22Rv1 (cell line): ENCODE measurements around the gene MIEN1.

Experiments used
- H3K27ac ChIP-seq: fragments of 450-650 bp; 2 replicates; pipeline ENCODE4 v1.5.1; 2017
- ZFX ChIP-seq: fragments of 450-650 bp; IDR thresholded peaks from 2 replicates; pipeline ENCODE4 v1.6.1; 2017; ENCODE audit warnings: antibody characterized with exemption, borderline replicate concordance
- TF ChIP-seq, protein P1 (sequence below): fragments of 450-650 bp; IDR thresholded peaks from 2 replicates; pipeline ENCODE4 v1.5.1; 2017; ENCODE audit warnings: mild to moderate bottlenecking

MIEN1 gene

DNA sequence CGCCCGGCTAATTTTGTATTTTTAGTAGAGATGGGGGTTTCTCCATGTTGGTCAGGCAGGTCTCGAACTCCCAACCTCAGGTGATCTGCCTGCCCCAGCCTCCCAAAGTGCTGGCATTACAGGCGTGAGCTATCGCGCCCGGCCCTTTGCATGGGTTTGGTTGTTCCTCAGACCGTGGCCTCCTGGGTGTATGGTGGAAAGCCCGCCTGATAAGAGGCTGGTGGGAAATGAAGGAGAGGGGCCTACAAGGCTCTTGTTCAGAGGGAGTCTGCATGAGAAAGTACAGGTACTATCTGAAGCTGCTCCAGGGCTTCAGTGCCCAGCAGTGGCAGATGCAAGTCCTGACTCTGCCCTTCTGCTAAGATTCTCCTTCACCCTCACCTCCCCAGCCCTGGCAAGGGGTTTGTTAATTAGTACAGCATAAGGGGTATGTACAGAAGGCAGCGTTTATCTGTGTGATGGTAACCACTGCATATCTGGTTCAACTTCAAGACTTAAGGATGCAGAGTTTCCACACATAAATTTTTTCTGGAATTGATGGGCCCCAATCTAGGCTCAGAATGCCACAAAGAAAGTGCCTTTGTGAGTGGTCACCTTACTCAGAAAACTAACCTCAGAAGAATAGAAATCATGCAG, 31.6 kb upstream of the MIEN1 start:
- TF ChIP-seq, protein P1, sequence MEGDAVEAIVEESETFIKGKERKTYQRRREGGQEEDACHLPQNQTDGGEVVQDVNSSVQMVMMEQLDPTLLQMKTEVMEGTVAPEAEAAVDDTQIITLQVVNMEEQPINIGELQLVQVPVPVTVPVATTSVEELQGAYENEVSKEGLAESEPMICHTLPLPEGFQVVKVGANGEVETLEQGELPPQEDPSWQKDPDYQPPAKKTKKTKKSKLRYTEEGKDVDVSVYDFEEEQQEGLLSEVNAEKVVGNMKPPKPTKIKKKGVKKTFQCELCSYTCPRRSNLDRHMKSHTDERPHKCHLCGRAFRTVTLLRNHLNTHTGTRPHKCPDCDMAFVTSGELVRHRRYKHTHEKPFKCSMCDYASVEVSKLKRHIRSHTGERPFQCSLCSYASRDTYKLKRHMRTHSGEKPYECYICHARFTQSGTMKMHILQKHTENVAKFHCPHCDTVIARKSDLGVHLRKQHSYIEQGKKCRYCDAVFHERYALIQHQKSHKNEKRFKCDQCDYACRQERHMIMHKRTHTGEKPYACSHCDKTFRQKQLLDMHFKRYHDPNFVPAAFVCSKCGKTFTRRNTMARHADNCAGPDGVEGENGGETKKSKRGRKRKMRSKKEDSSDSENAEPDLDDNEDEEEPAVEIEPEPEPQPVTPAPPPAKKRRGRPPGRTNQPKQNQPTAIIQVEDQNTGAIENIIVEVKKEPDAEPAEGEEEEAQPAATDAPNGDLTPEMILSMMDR, result no peak
- no peak for TF ChIP-seq ZFX
- H3K27ac ChIP-seq, result no peak overlapping the region

DNA sequence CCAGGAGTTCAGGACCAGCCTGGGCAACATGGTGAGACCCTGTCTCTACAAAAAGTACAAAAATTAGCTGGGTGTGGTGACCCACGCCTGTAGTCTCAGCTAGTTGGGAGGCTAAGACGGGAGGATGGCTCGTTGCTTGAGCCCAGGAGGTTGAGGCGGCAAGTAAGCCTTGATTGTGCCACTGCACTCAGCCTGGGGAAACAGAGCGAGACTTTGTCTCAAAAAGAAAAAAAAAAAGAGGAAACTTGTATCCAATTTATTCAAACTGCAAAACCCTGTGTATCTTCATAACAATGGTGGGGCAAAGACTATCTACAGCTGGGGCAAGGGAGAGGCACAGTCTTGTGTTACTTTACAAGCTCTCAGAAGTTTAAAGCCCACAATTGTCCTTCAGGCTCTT, 28.9 kb upstream of the MIEN1 start:
- H3K27ac ChIP-seq, result no peak overlapping the region
- TF ChIP-seq ZFX, result no peak
- TF ChIP-seq, protein P1, result no peak

DNA sequence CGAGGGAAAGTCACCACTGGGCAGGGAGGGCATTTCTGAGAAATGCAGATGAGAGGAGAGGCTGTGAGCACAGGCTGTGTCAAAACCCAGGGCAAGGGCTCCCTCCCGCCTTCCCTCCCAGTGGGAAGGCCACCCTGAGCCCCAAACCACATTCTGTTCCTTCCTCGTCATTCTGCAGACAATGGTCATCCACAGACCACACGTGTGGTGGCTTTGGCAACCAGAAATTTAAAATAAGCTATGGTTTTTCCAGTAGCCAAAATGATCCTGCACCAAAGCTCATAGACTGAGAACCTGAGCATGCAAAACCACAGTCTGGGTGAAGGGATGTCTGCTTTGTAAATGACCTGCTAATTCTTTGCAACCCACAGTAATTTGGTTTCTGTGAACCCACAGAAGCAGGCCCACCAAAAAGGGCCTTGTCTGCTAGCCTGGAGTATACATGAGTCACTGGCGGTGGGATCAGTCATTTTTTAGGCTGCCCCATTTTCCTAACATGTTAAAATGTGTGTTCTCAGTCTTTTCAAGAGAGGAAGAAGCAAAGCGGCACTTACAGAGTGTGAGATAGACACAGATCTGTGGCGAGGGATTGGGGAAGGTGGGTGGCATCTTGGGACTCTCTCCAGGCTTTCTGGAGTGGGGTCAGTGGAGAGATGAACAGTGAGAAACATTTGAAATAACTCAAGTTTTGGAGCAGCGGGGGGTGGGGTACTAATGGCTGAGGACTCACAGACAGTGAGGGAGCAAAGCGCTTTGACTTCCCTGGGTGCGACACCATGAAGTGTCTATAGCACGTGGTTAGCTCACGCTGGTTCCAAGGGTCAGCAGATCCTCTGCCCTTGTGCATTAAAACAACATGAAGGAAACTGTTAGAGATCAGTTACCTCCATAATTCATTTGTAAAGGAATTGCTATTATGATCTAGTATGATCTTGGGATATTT, 27.9 kb upstream of the MIEN1 start:
- TF ChIP-seq ZFX, result no peak
- TF ChIP-seq, protein P1, result no peak
- H3K27ac ChIP-seq, result no peak overlapping the region

DNA sequence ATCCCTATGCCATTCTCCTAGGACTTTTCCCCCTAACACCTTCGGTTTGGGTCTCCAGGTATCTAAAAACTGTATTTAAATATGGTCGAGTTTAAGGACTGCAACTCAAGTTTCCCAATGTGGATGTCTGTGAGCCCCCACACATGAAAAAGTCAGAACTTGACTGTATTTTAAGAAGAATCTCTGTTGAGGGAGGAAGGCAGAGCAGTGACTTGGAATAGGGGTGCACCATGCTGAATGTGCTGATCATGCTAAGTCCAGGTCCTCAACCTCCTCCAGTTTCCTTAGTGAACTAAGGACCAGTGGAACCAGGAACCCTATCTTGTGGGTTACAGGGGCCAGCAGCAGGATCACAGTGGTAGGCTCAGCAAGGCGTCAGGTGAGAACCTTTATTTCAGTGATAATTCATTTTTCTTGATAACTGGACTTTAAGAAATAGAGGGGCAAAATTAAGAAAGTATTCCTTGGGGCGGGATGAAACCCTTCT, 26.9 kb upstream of the MIEN1 start:
- no peak overlapping the region for H3K27ac ChIP-seq
- TF ChIP-seq, protein P1, result no peak
- TF ChIP-seq ZFX, result no peak

DNA sequence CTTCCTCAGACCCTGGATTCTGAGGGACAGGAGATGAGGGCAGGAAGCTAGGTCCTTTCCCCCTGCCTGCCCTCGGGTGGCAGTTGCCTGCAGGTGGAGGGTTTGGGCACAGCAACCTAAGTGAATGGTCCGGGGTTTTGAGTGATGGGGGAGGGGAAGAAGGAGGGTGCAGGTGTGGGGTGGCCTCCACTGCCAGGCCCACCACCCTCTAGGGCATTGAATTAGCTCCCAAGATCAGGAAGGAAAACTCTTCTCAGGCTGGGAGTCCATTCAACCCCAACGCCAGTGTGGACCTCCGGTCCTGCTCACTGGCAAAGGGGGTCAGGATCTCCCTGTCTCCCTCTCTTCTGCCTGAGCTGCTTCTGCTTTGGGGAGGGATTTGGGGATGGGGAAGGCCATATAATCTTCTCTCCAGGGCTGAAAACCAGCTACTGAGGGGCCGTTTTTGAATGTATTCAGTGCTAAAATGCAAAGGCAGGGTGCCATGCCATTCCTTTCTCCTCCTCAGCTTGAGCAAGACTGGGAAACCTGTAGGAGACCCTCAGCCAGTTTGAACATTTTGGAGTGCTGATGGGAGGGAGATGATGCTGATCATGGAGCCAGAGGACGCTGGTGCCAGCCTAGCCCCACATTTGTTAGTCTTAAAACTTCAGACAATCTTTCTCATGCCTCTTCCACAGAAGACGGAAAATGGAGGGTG, 26.2 kb upstream of the MIEN1 start:
- TF ChIP-seq, protein P1, result no peak
- no peak for TF ChIP-seq ZFX
- H3K27ac ChIP-seq, result no peak overlapping the region

DNA sequence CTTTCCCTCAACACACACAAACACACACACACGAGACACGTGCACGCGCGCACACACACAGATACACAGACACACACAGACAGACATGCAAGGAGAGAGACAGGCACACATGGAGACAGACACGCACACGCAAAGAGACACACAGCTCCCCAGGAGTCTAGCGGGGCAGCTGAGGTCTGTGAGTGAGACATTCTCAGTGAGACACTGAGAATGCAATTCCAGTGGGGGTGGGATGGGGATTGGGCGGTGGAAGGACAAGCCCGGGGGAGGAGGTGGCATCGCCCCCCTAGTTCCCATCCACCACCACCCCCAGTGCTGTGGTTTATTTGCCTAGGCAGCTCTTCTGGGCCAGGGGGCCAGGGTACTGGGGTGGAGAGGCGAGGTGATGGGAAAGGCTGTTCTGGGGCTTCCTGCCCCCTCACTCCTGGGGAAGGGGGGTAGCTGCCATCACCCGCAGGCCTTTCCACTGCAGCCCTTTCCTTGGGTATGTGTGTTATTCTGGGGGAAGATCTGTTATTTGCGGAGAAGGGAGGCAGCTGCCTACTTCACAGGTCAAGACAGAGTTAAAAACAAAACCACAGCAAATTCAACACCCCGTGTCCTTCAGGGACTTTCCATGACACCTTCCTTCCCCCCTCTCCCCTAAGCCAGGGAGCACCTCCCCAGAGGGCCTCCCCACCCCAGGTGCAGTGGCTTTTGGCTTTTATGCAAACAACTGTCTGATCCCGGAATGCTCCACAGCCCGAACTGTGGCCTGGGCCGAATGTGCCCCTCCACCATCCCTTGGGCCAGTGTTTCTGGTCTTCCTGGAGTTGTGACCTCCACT, 25.4 kb upstream of the MIEN1 start:
- no peak overlapping the region; the same call in 1 of the 2 replicates for H3K27ac ChIP-seq
- TF ChIP-seq ZFX, result no peak
- TF ChIP-seq, protein P1, result no peak
